Measurements from ENCODE around the gene HMOX2. TPM values are rescaled to one million over a fixed set of nuclear protein-coding genes. Genes with fewer than 3 reads are reported as not detected.

HMOX2 gene
- total and polyA plus RNA-seq, 2 experiments from 2014 or later = 68.8 to 108 TPM

DNA sequence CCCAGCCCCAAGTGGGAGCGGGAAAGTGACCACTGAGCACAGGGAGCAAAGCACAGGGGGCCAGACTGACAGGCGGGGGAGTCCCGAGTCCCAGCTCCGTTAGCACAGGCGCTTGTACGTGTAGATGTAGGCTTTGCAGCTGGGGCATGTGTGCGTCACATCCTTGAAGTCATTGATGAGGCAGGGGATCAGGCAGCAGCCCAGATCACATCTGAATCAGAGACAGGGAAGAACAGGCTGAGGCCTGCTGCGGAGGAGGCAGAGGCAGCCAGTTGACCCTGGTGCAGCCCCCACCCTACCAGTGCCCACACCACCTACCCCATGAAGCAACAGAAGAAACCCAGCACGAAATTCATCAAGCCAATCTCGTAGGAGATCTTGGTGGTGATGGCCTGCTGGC lies 36.3 kb downstream of the HMOX2 start:
- Histone ChIP-seq H3K4me2 (no peak overlapping the region), H3K9me2 (replicated peaks; ENCODE audit: insufficient read depth) (no peaks in the 10 kb centered on the region), H3K27ac (no peak overlapping the region), H3K27me3 (no peaks in the 10 kb centered on the region), H3K79me2 (peaks cover 28% of the 10 kb centered on the region), H3K36me3 (replicated peaks; ENCODE audit: insufficient read depth, low read depth) (no peaks in the 10 kb centered on the region), H4K20me1 (ENCODE audit: insufficient read depth, poor library complexity, severe bottlenecking) (peaks cover 12% of the 10 kb centered on the region), H3K9me3 (ENCODE audit: low read depth) (no peaks in the 10 kb centered on the region), H3K4me1 (ENCODE audit: insufficient read depth) (no peaks in the 10 kb centered on the region), H3K4me3 (no peak overlapping the region), H2AFZ (no peak overlapping the region)
- no peak for DNase-seq (ENCODE audit: low spot score)
- TF ChIP-seq, protein P1, sequence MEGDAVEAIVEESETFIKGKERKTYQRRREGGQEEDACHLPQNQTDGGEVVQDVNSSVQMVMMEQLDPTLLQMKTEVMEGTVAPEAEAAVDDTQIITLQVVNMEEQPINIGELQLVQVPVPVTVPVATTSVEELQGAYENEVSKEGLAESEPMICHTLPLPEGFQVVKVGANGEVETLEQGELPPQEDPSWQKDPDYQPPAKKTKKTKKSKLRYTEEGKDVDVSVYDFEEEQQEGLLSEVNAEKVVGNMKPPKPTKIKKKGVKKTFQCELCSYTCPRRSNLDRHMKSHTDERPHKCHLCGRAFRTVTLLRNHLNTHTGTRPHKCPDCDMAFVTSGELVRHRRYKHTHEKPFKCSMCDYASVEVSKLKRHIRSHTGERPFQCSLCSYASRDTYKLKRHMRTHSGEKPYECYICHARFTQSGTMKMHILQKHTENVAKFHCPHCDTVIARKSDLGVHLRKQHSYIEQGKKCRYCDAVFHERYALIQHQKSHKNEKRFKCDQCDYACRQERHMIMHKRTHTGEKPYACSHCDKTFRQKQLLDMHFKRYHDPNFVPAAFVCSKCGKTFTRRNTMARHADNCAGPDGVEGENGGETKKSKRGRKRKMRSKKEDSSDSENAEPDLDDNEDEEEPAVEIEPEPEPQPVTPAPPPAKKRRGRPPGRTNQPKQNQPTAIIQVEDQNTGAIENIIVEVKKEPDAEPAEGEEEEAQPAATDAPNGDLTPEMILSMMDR (IDR thresholded peaks at IDR 0.05; ENCODE audit: poor library complexity) = no peak
- WGBS (ENCODE audit: low lambda C conversion rate, missing lambda C conversion rate) = 93% methylated on average over 10 of the region's 10 CpGs

DNA sequence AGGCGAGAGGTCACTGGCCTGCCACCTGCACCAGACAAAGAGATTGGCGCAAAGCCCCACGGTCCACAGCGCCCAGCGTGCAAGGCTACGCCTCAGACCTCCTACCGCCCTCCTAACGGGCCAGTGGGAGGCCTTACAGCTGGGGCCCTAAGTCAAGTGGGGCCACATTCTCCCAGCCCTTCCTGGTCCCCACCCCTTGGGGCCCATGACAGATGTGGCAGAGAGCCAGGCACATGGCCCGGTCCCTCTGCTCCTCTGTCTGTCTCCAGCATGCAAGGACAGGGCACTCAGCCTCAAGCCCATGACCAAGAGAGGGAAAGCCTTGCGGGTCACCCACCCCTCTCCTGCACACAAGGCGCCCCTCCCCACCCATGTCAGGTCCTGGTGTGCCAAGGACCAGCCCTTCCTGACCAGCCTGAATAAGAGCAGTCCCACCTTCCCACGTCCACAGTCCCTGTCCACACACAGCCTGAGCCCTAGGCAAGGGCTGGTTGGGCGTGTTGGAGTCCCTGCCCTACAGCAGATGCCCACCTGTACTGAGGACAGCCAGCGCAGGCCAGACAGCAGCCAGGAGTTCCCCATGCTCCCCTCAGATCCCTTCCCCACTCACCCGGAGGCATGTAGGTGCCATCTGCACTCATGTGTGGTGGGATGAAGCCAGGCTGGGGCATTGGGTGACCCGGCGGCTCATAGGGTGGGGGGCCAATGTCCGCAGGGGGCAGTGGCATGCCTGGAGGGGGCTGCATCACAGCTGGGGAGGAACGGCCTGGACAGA lies 37.1 kb downstream of the HMOX2 start:
- no peaks in the 10 kb centered on the region for H3K9me2 ChIP-seq (replicated peaks; ENCODE audit: insufficient read depth)
- H3K36me3 ChIP-seq (replicated peaks; ENCODE audit: insufficient read depth, low read depth) = no peaks in the 10 kb centered on the region
- no peak overlapping the region for H2AFZ ChIP-seq
- peaks cover 34% of the 10 kb centered on the region for H3K79me2 ChIP-seq
- 96% methylated on average over 16 of the region's 19 CpGs for WGBS (ENCODE audit: low lambda C conversion rate, missing lambda C conversion rate)
- H3K4me2 ChIP-seq = no peak overlapping the region
- no peaks in the 10 kb centered on the region for H3K4me1 ChIP-seq (ENCODE audit: insufficient read depth)
- no peaks in the 10 kb centered on the region for H3K27me3 ChIP-seq
- no peak for TF ChIP-seq EZH2 (IDR thresholded peaks at IDR 0.05; ENCODE audit: borderline replicate concordance)
- H3K27ac ChIP-seq = no peak overlapping the region
- no peak overlapping the region for H3K4me3 ChIP-seq
- DNase-seq (ENCODE audit: low spot score) = no peak
- H3K9me3 ChIP-seq (ENCODE audit: low read depth) = no peaks in the 10 kb centered on the region
- H4K20me1 ChIP-seq (ENCODE audit: insufficient read depth, poor library complexity, severe bottlenecking) = peaks cover 16% of the 10 kb centered on the region

DNA sequence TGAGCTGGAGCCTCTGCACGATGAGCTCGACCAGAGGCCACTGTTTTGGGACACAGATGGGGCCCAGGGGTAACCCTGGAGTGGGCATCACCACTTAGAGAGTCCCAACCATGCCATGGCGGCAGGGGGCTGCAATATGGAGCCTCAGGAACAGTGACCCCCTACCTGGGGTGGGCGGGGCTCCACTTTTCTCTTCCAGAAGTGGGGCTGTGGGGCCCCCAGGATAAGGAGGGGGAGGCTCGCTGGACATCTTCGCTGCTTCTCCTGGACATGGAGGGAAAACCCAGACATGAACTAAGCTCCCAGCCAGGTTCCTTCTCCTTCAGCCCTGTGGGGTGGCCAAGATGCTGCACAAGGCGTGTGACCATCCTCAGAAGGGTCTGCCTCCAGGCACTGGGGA lies 37.7 kb downstream of the HMOX2 start:
- no peaks in the 10 kb centered on the region for H3K27me3 ChIP-seq
- DNase-seq (ENCODE audit: low spot score) = no peak
- no peaks in the 10 kb centered on the region for H3K36me3 ChIP-seq (replicated peaks; ENCODE audit: insufficient read depth, low read depth)
- peaks cover 39% of the 10 kb centered on the region for H3K79me2 ChIP-seq
- peaks cover 16% of the 10 kb centered on the region for H4K20me1 ChIP-seq (ENCODE audit: insufficient read depth, poor library complexity, severe bottlenecking)
- WGBS (ENCODE audit: low lambda C conversion rate, missing lambda C conversion rate) = 98% methylated on average over 7 of the region's 7 CpGs
- H2AFZ ChIP-seq = no peak overlapping the region
- H3K9me2 ChIP-seq (replicated peaks; ENCODE audit: insufficient read depth) = no peaks in the 10 kb centered on the region
- no peak overlapping the region for H3K27ac ChIP-seq
- H3K4me2 ChIP-seq = no peak overlapping the region
- no peak for TF ChIP-seq EZH2phosphoT487 (IDR thresholded peaks at IDR 0.05; ENCODE audit: low read depth, severe bottlenecking, unreplicated experiment)
- TF ChIP-seq, protein P1 (IDR thresholded peaks at IDR 0.05; ENCODE audit: poor library complexity) = no peak
- no peaks in the 10 kb centered on the region for H3K4me1 ChIP-seq (ENCODE audit: insufficient read depth)
- H3K4me3 ChIP-seq = no peak overlapping the region
- H3K9me3 ChIP-seq (ENCODE audit: low read depth) = no peaks in the 10 kb centered on the region

DNA sequence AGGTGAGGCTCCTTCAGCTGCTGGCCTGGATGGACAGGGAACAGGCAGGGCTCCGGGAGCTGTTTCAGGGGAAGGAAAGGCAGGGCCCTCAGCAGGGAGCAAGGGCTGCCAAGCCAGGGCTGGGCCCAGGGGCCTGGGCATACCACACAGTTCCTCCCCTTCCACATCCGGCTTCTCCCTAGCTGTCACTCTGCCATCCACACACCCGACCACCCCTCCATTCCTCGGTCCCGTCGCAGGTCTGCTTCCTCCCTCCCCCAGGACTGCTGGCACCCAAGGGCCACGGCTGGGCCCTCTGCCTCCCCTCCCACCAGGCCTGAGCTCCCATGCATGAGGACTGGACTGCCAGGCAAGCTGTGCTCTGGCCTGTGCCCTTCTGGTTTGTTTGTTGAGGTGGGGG lies 38.4 kb downstream of the HMOX2 start:
- TF ChIP-seq EZH2 (IDR thresholded peaks at IDR 0.05; ENCODE audit: borderline replicate concordance) = no peak
- TF ChIP-seq, protein P1 (IDR thresholded peaks at IDR 0.05; ENCODE audit: poor library complexity) = no peak
- no peak for TF ChIP-seq EZH2phosphoT487 (IDR thresholded peaks at IDR 0.05; ENCODE audit: low read depth, severe bottlenecking, unreplicated experiment)
- H3K4me1 ChIP-seq (ENCODE audit: insufficient read depth) = no peaks in the 10 kb centered on the region
- no peaks in the 10 kb centered on the region for H3K9me2 ChIP-seq (replicated peaks; ENCODE audit: insufficient read depth)
- peaks cover 16% of the 10 kb centered on the region for H4K20me1 ChIP-seq (ENCODE audit: insufficient read depth, poor library complexity, severe bottlenecking)
- no peaks in the 10 kb centered on the region for H3K9me3 ChIP-seq (ENCODE audit: low read depth)
- no peaks in the 10 kb centered on the region for H3K27me3 ChIP-seq
- WGBS (ENCODE audit: low lambda C conversion rate, missing lambda C conversion rate) = 86% methylated on average over 6 of the region's 7 CpGs
- no peak for DNase-seq (ENCODE audit: low spot score)
- no peaks in the 10 kb centered on the region for H3K36me3 ChIP-seq (replicated peaks; ENCODE audit: insufficient read depth, low read depth)
- no peak overlapping the region for H3K27ac ChIP-seq
- H3K4me2 ChIP-seq = no peak overlapping the region
- no peak overlapping the region for H2AFZ ChIP-seq
- no peak overlapping the region for H3K4me3 ChIP-seq
- H3K79me2 ChIP-seq = peaks cover 46% of the 10 kb centered on the region
